ENCODE results near the gene UNC13B. TPM values are rescaled to one million over a fixed set of nuclear protein-coding genes. Genes with fewer than 3 reads are reported as not detected.

UNC13B gene
- total and polyA plus RNA-seq, 2 donors (not counting 3 experiments of a cell fraction or from before 2014, with no cell fraction given): 30.1 to 46.2 TPM

DNA sequence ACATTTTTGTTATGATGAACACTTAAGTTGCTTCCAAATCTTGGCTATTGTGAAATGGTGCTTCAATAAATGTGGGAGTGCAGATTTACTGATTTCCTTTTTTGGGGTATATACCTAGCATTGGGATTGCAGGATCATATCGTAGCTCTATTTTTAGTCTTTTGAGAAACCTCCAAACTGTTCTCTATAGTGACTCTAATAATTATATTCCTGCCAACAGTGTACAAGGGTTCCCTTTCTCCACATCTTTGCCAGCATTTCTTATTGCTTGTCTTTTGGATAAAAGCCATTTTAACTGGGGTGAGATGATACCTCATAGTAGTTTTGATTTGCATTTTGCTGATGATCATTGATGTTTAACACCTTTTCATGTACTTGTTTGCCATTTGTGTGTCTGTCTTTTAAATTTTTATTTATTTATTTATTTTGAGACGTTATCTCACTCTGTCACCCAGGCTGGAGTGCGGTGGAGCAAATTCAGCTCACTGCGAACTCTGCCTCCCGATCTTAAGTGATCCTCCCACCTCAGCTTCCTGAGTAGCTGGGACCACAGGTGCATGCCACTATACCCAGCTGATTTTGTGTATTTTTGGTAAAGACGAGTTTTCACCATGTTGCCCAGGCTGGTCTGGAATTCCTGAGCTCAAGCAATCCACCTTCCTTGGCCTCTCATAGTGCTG, 59.0 kb downstream of the UNC13B start:
- Histone ChIP-seq H3K27me3 (ENCODE audit: control insufficient read depth in 2 of 2, insufficient read depth in 2 of 2, low read length in 2 of 2) (no peaks in the 10 kb centered on the region), H3K4me1 (ENCODE audit: control insufficient read depth, extremely low read depth, insufficient read depth, low read length) (no peaks in the 10 kb centered on the region), H3K9me1 (replicated peaks; ENCODE audit: control insufficient read depth, extremely low read depth, insufficient read depth, low read length) (no peaks in the 10 kb centered on the region), H4K20me1 (replicated peaks; ENCODE audit: control insufficient read depth, extremely low read depth, insufficient read depth, low read length) (no peaks in the 10 kb centered on the region), H3K27ac (ENCODE audit: insufficient read depth, low read depth, low read length) (no peak overlapping the region), H3K79me2 (ENCODE audit: control insufficient read depth, insufficient read depth, low read length) (peaks cover 10% of the 10 kb centered on the region), H2AFZ (ENCODE audit: low read depth, low read length) (no peak overlapping the region), H3K4me2 (ENCODE audit: insufficient read depth, low read length) (no peak overlapping the region), H3K36me3 (ENCODE audit: control insufficient read depth in 2 of 2, extremely low read depth in 1 of 2, insufficient read depth in 2 of 2, low read length in 2 of 2) (no peaks in the 10 kb centered on the region), H3K9me3 (replicated peaks; ENCODE audit: control insufficient read depth, insufficient read depth, low read length) (no peaks in the 10 kb centered on the region), H3K9ac (replicated peaks; ENCODE audit: extremely low read depth, insufficient read depth, low read length) (no peak overlapping the region), H3K4me3 (replicated peaks in 1 of 3; ENCODE audit: insufficient read depth in 1 of 3, low read depth in 1 of 3, low read length in 3 of 3) (no peak overlapping the region)
- no peak for FAIRE-seq
- DNase-seq (ENCODE audit: low read depth, low spot score): no peak
- dilution Hi-C loops (cut with MboI; ENCODE audit: extremely low pct_ligation_motif_present, low sequenced_read_pairs): no loop called here
- no TSS peak for BruUV-seq (replicated peaks)
- POLR2A ChIA-PET: no interaction called here
- CTCF ChIA-PET: interaction anchor here (1.2 kb wide), 1 partner anchor 38 kb away, joined by 5 read pairs; no protein-coding TSS in a partner anchor
- TF ChIP-seq, protein P1, sequence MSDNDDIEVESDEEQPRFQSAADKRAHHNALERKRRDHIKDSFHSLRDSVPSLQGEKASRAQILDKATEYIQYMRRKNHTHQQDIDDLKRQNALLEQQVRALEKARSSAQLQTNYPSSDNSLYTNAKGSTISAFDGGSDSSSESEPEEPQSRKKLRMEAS (IDR thresholded peaks at IDR 0.05; ENCODE audit: insufficient read depth, insufficient read length): no peak
- TF ChIP-seq MYC (IDR thresholded peaks at IDR 0.05; ENCODE audit: low read depth, low read length): no peak
- TF ChIP-seq GATA2 (IDR thresholded peaks at IDR 0.05; ENCODE audit: insufficient read depth, insufficient read length, low read depth, low read length): no peak
- TF ChIP-seq CTCF (IDR thresholded peaks at IDR 0.05; ENCODE audit: extremely low read depth in 1 of 2, insufficient read depth in 1 of 2, low read depth in 1 of 2, low read length in 2 of 2): no peak
- TF ChIP-seq POLR2A (IDR thresholded peaks at IDR 0.05; ENCODE audit: low read depth, low read length): no peak
- no peak for TF ChIP-seq JUN (IDR thresholded peaks at IDR 0.05; ENCODE audit: borderline replicate concordance, insufficient read depth, insufficient read length, low read depth)
- no peak for TF ChIP-seq FOS (IDR thresholded peaks at IDR 0.05; ENCODE audit: borderline replicate concordance, insufficient read depth, low read length)
- TF ChIP-seq POLR2AphosphoS5 (IDR thresholded peaks at IDR 0.05; ENCODE audit: insufficient read depth, low read depth, low read length): no peak
- TF ChIP-seq EZH2 (IDR thresholded peaks at IDR 0.05; ENCODE audit: borderline replicate concordance, low read depth, low read length, severe bottlenecking): no peak
- intact Hi-C loops (cut with micrococcal nuclease): no loop called here

Measured in endothelial cell of umbilical vein (primary cell).